ENCODE measurements around the gene TRPV4. TPM values are rescaled to one million over a fixed set of nuclear protein-coding genes. Genes with fewer than 3 reads are reported as not detected.

TRPV4 gene
- total RNA-seq, 2 experiments from 2014 or later = 2.1 TPM; not detected in 1

GRCh38 chr12:109760930-109761921 lies 72.0 kb downstream of the TRPV4 start:
- DNase-seq (ENCODE audit: low spot score) = no peak
- intact Hi-C loops (cut with micrococcal nuclease; ENCODE audit: unreplicated experiment) = no loop called here
- Histone ChIP-seq H3K36me3 (ENCODE audit: insufficient read depth, low read length) (no peaks in the 10 kb centered on the region), H3K4me1 (ENCODE audit: insufficient read depth, low read length, poor library complexity, severe bottlenecking) (no peaks in the 10 kb centered on the region), H3K4me3 (ENCODE audit: low read depth, low read length, poor library complexity, severe bottlenecking) (no peak overlapping the region), H3K27ac (ENCODE audit: low read depth, low read length, poor library complexity, severe bottlenecking) (no peak overlapping the region), H3K9me2 (ENCODE audit: insufficient read depth, low read length) (no peaks in the 10 kb centered on the region), H4K20me1 (ENCODE audit: insufficient read depth, low read length) (no peaks in the 10 kb centered on the region), H3K79me2 (ENCODE audit: insufficient read depth, low read depth, low read length) (no peaks in the 10 kb centered on the region), H2AFZ (ENCODE audit: low read length) (no peak overlapping the region), H3K9me3 (ENCODE audit: low read length) (0 out of 2 replicates have a peak, but pooled peaks cover 11% of the 10 kb centered on the region), H3K4me2 (ENCODE audit: low read length) (no peak overlapping the region)
- TF ChIP-seq EZH2phosphoT487 (IDR thresholded peaks at IDR 0.05; ENCODE audit: borderline replicate concordance, low read depth, low read length) = no peak
- TF ChIP-seq CTCF (conservative IDR thresholded peaks at IDR 0.05; ENCODE audit: low read length) = no peak
- ChIA-PET CTCF (ENCODE audit: unreplicated experiment) (no interaction called here), POLR2A (interaction anchor here (0.6 to 0.7 kb wide), 2 partner anchors 116 to 240 kb away, joined by 3 to 4 read pairs; no protein-coding TSS in a partner anchor)
- BruUV-seq (replicated peaks) = no TSS peak

GRCh38 chr12:109760031-109760929 lies 72.9 kb downstream of the TRPV4 start:
- BruUV-seq (replicated peaks) = no TSS peak
- ChIA-PET CTCF (ENCODE audit: unreplicated experiment) (no interaction called here), POLR2A (interaction anchor here (0.7 kb wide), 1 partner anchor 117 kb away, joined by 3 read pairs; no protein-coding TSS in a partner anchor)
- no peak overlapping the region for H2AFZ ChIP-seq (ENCODE audit: low read length)
- no peaks in the 10 kb centered on the region for H3K9me2 ChIP-seq (ENCODE audit: insufficient read depth, low read length)
- 0 out of 2 replicates have a peak, but pooled peaks cover 14% of the 10 kb centered on the region for H3K9me3 ChIP-seq (ENCODE audit: low read length)
- intact Hi-C loops (cut with micrococcal nuclease; ENCODE audit: unreplicated experiment) = no loop called here
- no peak for TF ChIP-seq EZH2phosphoT487 (IDR thresholded peaks at IDR 0.05; ENCODE audit: borderline replicate concordance, low read depth, low read length)
- no peak for TF ChIP-seq CTCF (conservative IDR thresholded peaks at IDR 0.05; ENCODE audit: low read length)
- H3K36me3 ChIP-seq (ENCODE audit: insufficient read depth, low read length) = no peaks in the 10 kb centered on the region
- H3K27ac ChIP-seq (ENCODE audit: low read depth, low read length, poor library complexity, severe bottlenecking) = no peak overlapping the region
- H3K79me2 ChIP-seq (ENCODE audit: insufficient read depth, low read depth, low read length) = no peaks in the 10 kb centered on the region
- no peak for DNase-seq (ENCODE audit: low spot score)
- H4K20me1 ChIP-seq (ENCODE audit: insufficient read depth, low read length) = no peaks in the 10 kb centered on the region
- H3K4me2 ChIP-seq (ENCODE audit: low read length) = no peak overlapping the region
- H3K4me3 ChIP-seq (ENCODE audit: low read depth, low read length, poor library complexity, severe bottlenecking) = no peak overlapping the region
- H3K4me1 ChIP-seq (ENCODE audit: insufficient read depth, low read length, poor library complexity, severe bottlenecking) = no peaks in the 10 kb centered on the region

Data from OCI-LY7 (cell line).